Amygdala (tissue), 56 donors: ENCODE data around the gene FER.
A peak's percentile ranks its signal among the peaks of the same experiment; 100 is the strongest.
"Not testable (repeated sequence)": the region's sequence is repeated elsewhere in the genome, so short reads cannot be mapped to it uniquely, and the experiment has no call there.

Source experiments
- DNase-seq, 56 donors: peaks; one replicate each; lab custom pipeline; 2025; lab: John Stamatoyannopoulos, UW

The FER gene

GRCh38 chr5:109163336-109163735 is 415.6 kb downstream of the FER start:
- no peak for DNase-seq

GRCh38 chr5:109164001-109164400 is 416.3 kb downstream of the FER start:
- no peak for DNase-seq

- DNase-seq: no peak
Measured at GRCh38 chr5:109167586-109167985, 419.9 kb downstream of the FER start.

- no peak for DNase-seq
Measured at GRCh38 chr5:109168151-109168550, 420.5 kb downstream of the FER start.

- no peak for DNase-seq
Measured at GRCh38 chr5:109170629-109171350, 423.1 kb downstream of the FER start.

- DNase-seq: not testable (repeated sequence)
Measured at GRCh38 chr5:109171437-109172073, 423.9 kb downstream of the FER start.

GRCh38 chr5:109173036-109173794 is 425.5 kb downstream of the FER start:
- no peak for DNase-seq

DNA sequence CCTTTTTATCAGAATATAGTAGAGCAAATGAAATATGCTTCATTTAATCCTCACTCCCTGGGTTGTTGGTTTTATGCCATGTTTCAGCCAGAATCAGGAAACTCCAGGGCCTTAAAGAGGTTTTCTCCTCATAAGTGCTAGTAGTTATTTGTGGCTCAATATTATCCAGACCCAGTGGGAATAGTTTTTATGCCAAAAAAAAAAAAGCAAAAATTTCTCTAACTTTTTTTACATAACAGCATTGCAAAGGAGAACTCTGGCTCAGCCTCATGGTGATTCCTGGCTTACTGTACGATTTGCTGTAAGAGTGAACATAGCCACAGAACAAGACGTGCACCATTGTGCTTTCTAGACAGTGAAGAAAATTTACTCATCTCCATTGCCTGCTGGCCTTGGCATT is 429.5 kb downstream of the FER start:
- DNase-seq: no peak

DNA sequence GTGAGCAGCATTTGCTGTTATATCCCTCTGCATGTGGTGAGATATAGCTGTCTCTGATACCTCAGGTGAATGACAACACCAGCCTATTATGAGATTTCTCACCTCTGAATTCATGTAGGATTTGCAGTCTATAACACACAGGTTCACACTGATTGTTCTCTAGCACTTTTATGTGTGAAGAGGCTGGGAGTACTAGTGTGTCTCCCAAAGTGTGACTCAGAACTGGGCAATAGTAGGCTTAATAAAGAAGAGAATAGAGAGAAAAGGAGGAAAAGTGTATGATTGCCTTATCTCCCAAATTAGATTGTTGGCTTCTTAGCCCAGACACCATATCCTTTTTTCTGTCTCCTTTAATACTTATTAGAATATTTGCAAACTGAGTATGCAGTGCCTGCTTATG is 430.1 kb downstream of the FER start:
- DNase-seq: no peak

DNA sequence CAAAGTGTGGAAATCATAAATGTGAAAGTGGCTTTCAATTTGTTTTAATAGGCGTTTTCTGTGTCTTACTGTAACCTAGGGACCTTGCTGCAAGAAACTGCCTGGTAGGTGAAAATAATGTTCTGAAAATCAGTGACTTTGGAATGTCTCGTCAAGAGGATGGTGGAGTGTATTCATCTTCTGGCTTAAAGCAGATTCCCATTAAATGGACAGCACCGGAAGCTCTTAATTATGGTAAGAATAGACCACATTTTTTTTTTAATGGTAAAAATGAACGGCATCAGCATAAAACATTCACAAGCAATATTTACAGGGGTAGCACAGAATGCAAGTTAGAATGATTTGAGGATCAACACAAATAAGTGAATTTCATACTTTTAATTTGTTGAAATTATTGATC is 433.0 kb downstream of the FER start:
- DNase-seq: no peak

DNA sequence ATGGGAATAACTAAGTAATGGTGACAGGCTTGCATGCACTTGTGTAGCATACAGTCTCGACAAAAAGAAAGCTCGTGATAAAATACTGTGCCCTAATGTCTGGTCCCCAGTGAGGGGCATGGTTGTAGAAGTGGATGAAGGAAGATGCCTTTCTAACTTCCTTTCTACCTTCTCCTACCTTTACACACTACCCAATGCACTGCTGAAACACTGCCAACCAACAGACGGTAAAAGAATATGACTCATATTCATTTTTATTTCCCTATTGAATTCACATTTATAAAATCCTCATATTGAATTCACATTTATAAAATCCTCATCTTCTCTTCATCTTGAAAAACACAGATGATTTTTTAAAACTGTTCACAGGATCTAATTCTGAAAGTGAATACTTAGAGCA is 439.1 kb downstream of the FER start:
- DNase-seq: no peak

- peak in 4 of 56 donors; percentile 1 to 13 (median 6) for DNase-seq
Measured at GRCh38 chr5:109191153-109191558, 443.5 kb downstream of the FER start.

DNA sequence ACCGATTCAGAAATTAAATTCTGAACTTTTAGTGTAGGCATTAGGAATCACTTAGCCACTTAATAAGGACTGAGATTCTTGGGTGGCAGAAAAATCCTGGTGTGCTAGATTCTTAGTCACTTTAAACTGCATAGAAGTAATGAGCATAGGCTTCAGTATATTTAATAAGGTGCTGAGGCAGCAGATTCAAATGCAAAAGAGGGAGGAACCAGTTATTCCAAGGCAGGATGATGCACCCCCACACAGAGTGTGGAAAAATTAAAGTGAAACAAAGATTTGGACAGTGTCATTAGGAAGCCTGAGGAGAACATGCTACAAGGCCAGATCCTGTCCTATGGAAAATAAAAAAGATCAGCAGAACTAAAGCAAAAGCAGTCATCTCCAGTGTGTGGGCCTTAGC is 444.3 kb downstream of the FER start:
- DNase-seq: no peak

DNA sequence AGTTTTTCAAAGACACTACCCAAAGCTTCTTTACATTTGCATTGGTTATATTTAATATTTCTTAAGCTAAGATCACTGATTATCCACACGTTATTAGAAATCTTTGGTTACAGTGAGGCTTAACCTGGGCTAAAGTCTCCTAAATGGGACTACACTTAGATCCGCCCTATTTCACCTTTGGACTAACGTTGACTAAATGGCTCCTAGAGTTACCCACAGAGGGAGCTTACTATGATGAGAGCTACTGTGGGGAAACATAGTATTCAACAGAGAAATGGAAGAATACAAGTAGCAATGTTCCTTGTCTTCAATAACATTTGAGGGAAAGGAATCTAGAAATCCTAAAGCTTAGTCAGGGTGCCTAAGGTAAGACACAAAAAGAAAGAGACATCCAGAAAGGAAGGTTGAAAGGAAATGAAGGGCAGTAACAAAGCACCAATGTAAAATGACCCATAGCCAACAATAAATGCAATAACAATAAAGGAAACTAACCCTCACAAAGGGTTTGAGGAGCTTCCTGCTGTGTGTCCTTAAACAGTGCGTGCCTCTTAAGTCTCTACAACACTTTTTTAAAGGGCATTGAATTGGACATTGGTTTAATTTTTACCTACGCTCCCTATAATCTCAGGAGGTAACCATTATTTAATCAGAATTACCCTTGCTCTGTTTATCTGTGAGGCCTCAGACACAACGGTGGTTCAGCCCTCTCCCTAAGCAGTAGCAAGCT is 445.0 kb downstream of the FER start:
- DNase-seq: no peak

GRCh38 chr5:109195667-109196066 is 448.0 kb downstream of the FER start:
- DNase-seq: no peak

- DNase-seq: no peak
Measured at GRCh38 chr5:109196087-109196822, 448.6 kb downstream of the FER start.

- no peak for DNase-seq
Measured at GRCh38 chr5:109196823-109197160, 449.1 kb downstream of the FER start.

- no peak for DNase-seq
Measured at GRCh38 chr5:109199289-109199688, 451.6 kb downstream of the FER start.

GRCh38 chr5:109199799-109200620 is 452.3 kb downstream of the FER start:
- DNase-seq: no peak

DNA sequence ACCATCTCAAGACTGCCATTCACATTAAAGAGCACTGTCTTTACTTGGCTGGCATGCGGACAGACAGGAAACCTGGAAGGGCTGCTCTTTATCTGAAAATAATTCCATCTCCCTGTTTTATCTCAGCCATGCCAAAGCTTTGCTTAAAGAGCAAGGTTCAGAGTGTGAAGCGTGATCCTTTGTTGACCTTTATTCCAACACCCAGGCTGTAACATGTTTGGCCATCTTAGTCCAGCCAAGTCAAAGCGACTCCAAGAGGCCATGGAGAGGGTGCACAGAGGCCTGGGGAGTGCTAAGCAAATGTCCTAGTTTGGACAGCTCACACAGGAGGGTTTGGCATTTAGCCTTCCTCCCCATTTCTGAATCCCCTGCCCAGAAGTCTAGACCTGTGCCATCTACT is 467.3 kb downstream of the FER start:
- DNase-seq: no peak
